Measurements from ENCODE around the gene TPM1. TPM values are rescaled to one million over a fixed set of nuclear protein-coding genes. Genes with fewer than 3 reads are reported as not detected.

Gene TPM1
- total RNA-seq, 1 donor, result 2,551 TPM

- TF ChIP-seq, protein P1, sequence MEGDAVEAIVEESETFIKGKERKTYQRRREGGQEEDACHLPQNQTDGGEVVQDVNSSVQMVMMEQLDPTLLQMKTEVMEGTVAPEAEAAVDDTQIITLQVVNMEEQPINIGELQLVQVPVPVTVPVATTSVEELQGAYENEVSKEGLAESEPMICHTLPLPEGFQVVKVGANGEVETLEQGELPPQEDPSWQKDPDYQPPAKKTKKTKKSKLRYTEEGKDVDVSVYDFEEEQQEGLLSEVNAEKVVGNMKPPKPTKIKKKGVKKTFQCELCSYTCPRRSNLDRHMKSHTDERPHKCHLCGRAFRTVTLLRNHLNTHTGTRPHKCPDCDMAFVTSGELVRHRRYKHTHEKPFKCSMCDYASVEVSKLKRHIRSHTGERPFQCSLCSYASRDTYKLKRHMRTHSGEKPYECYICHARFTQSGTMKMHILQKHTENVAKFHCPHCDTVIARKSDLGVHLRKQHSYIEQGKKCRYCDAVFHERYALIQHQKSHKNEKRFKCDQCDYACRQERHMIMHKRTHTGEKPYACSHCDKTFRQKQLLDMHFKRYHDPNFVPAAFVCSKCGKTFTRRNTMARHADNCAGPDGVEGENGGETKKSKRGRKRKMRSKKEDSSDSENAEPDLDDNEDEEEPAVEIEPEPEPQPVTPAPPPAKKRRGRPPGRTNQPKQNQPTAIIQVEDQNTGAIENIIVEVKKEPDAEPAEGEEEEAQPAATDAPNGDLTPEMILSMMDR (IDR thresholded peaks at IDR 0.05; ENCODE audit: insufficient read depth, low read depth, low read length), result no peak
- no peak for DNase-seq (ENCODE audit: low read depth)
- no peak overlapping the region for H3K4me3 ChIP-seq (ENCODE audit: low read depth, low read length)
These were observed 35.4 kb downstream of the TPM1 start for GRCh38 chr15:63077952-63078351.

DNA sequence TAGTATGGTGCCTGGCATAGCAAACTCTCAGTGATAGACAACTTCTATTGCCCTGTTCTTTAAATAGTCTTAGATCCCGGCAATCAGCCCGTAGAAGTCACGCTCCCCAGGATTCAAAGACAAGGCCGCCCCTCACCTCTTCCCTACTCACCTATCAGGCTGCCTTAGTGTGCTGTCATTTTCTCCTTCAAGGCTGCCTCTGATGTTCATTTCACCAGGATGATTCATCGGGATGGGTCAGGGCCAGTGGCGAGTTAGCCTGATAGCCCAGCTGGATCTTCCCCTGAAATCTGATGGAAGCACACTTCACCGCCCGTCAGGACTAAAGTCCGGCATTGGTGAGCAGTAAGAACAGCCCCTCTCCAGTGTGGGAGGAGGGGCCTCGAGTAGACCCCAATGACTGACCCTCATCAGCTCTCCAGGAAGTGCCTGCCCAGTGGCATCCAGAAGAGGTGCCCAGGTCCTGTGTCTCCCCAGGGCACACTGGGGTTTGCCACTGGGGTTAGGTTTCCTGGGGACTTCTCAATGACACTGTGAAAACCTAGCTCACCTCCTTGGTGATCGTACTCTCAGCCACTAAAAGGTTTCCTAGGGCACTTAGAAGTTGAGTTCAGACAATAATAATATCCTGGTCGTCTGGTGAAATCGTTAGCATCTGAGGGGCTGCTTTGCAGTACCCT is 37.5 kb downstream of the TPM1 start:
- TF ChIP-seq, protein P1 (IDR thresholded peaks at IDR 0.05; ENCODE audit: insufficient read depth, low read depth, low read length), result no peak
- DNase-seq (ENCODE audit: low read depth), result peak; percentile 25
- no peak overlapping the region for H3K4me3 ChIP-seq (ENCODE audit: low read depth, low read length)

DNA sequence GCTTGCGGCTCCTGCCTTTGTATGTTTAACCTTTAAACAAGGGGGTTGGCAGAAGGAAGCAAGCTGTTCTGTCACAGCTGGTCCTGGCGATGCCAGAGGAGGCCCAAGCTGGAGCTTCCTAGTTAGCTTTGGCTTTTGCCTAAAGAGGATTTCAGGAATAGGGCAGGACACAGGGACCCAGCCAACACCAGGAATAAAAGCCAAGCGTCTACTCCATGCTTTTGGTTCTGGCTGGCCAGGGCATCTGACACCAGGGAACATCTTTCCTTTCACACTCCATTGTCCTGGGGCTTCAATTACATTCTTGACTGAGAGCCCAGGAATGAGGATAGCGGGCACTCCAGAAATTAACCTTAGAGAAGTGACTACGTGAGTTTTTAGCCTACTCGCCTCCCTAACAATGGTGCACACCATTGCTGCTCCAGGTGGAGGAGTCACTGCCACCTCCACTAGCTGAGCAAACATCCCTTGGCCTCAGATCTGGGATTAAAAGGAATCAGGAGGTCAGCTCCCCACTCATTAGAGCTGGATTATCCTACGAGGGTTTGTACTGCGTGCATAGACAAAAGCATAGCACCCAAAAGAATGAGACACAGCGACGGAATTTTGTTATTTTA is 38.2 kb downstream of the TPM1 start:
- TF ChIP-seq, protein P1 (IDR thresholded peaks at IDR 0.05; ENCODE audit: insufficient read depth, low read depth, low read length), result no peak
- no peak overlapping the region for H3K4me3 ChIP-seq (ENCODE audit: low read depth, low read length)
- no peak for DNase-seq (ENCODE audit: low read depth)

GRCh38 chr15:63082366-63082765 is 39.8 kb downstream of the TPM1 start:
- no peak overlapping the region for H3K4me3 ChIP-seq (ENCODE audit: low read depth, low read length)
- TF ChIP-seq, protein P1 (IDR thresholded peaks at IDR 0.05; ENCODE audit: insufficient read depth, low read depth, low read length), result no peak
- DNase-seq (ENCODE audit: low read depth), result no peak

- TF ChIP-seq, protein P1 (IDR thresholded peaks at IDR 0.05; ENCODE audit: insufficient read depth, low read depth, low read length), result no peak
- no peak overlapping the region for H3K4me3 ChIP-seq (ENCODE audit: low read depth, low read length)
- peak; percentile 47 for DNase-seq (ENCODE audit: low read depth)
These were observed 40.5 kb downstream of the TPM1 start for GRCh38 chr15:63083044-63083443.

DNA sequence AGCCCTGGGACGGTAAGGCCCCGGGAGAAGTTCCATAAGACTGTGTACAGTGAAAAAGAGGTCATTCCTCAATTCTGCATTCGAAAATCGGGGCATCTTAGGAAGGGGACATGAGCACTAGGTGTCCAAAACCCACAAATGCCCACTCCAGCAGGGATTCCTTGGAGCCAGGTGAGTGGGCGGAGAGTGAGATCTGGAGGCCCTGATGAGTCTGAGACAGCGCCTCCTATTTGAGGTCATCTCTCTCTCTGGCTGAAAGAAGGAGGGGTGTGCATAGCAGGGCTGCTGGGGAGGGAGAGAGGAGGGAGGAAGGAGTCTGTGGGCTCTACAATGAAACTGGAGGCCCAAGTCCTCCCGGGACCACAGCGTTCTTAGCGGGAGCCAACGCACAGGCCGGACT is 41.0 kb downstream of the TPM1 start:
- H3K4me3 ChIP-seq (ENCODE audit: low read depth, low read length), result no peak overlapping the region
- TF ChIP-seq, protein P1 (IDR thresholded peaks at IDR 0.05; ENCODE audit: insufficient read depth, low read depth, low read length), result no peak

More for the DNA sequence above, 41.0 kb downstream of the TPM1 start:
- DNase-seq (ENCODE audit: low read depth), result no peak

Measured in fibroblast of villous mesenchyme (primary cell).